NCI-H2227 (cell line): Measurements from ENCODE around the gene IRX6.
A peak's percentile ranks its signal among the peaks of the same experiment; 100 is the strongest.

ENCODE experiments used
- DNase-seq: peaks from one replicate; lab custom pipeline; 2025; ENCODE audit not compliant: unreplicated experiment; lab: John Stamatoyannopoulos, UW

The IRX6 gene

GRCh38 chr16:55364811-55365210 is 40.8 kb downstream of the IRX6 start:
- DNase-seq: no peak

GRCh38 chr16:55367301-55367811 is 43.4 kb downstream of the IRX6 start:
- DNase-seq: no peak

GRCh38 chr16:55367866-55368603 is 44.0 kb downstream of the IRX6 start:
- no peak for DNase-seq

- DNase-seq: no peak
These were observed 45.1 kb downstream of the IRX6 start for GRCh38 chr16:55369151-55369550.

GRCh38 chr16:55370762-55371482 is 46.9 kb downstream of the IRX6 start:
- DNase-seq: peak; percentile 69

GRCh38 chr16:55372792-55373488 is 48.9 kb downstream of the IRX6 start:
- peak; percentile 50 for DNase-seq

- no peak for DNase-seq
These were observed 49.5 kb downstream of the IRX6 start for GRCh38 chr16:55373489-55373832.

- DNase-seq: no peak
These were observed 52.0 kb downstream of the IRX6 start for GRCh38 chr16:55376045-55376444.

GRCh38 chr16:55376567-55377167 is 52.7 kb downstream of the IRX6 start:
- no peak for DNase-seq

GRCh38 chr16:55377840-55378239 is 53.8 kb downstream of the IRX6 start:
- DNase-seq: no peak

- DNase-seq: no peak
These were observed 54.6 kb downstream of the IRX6 start for GRCh38 chr16:55378616-55379015.

- DNase-seq: no peak
These were observed 55.4 kb downstream of the IRX6 start for GRCh38 chr16:55379371-55379770.

- DNase-seq: no peak
These were observed 55.9 kb downstream of the IRX6 start for GRCh38 chr16:55379876-55380390.
